IPS-NIHi11 (cell line): ENCODE results near the gene NUP35.
"Not testable (repeated sequence)": the region's sequence is repeated elsewhere in the genome, so short reads cannot be mapped to it uniquely, and the experiment has no call there.

Source experiments
- DNase-seq: peaks from one replicate; pipeline ENCODE4 v3.0.0; 2012; ENCODE audit warnings: mixed read lengths, low spot score

The NUP35 gene

DNA sequence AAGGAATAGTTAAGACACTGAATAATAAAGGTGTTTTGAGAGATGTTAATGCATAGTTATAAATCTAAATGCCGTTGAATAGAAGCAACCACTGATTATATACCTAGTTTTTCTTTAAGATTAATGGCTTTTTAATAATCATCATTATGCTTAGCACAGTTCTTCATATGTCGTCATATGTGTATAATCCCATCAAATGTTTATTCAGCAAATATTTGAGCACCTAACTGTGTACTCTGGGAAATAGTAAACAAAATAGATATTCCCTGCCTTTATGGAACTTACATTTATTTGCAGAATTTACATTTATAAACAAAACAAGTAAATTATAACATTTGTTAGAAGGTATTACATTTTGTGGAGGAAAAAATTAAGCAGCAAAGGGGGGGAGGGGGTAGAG, 9.8 kb downstream of the NUP35 start:
- no peak for DNase-seq

DNA sequence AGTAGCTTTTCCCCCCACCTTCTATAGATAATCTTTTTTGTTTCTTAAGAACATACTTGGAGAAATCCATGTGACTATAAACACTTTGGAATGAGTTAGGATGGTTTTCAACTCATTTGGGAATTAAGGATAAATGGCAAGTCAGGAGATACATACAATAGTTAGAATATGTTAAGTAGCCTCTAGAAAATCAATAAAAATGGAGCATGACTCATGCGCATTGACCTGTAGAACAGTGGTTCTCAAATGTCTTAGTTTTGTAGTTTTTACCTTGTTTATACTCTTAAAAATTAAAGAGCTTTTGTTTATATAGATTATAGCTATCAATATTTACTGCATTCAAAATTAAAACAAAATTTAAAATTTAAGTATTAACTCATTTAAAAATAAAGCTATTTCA, 24.7 kb downstream of the NUP35 start:
- DNase-seq = no peak

DNA sequence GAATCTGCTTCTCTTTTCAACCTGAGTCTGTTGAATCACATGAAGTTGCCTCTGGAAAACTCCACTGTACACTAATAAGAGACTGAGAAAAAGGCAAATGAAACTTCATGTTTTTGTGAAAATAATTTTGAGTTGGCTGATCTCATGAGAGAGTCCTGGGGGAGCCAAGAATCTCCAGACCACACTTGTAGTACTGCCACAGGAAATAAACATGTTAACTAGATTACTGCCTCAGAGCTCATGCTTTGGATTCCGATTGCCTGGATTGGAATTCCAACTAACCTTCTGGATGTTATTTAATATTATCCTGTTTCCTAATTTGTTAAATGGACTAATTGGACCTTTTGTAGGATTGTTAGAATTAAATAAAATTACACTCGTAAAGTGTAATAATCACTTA, 25.2 kb downstream of the NUP35 start:
- DNase-seq = no peak

DNA sequence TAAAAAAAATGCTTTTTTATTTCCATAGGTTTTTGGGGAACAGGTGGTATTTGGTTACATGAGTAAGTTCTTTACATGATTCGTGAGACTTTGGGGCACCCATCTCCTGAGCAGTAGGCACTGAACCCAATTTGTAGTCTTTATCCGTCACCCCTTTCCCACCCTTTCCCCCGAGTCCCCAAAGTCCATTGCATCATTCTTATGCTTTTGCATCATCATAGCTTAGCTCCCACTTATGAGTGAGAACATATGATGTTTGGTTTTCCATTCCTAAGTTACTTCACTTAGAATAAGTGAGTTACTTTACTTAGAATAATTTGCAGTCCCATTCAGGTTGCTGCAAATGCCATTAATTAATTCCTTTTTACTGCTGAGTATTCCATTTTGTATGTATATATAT, 28.0 kb downstream of the NUP35 start:
- DNase-seq = not testable (repeated sequence)

DNA sequence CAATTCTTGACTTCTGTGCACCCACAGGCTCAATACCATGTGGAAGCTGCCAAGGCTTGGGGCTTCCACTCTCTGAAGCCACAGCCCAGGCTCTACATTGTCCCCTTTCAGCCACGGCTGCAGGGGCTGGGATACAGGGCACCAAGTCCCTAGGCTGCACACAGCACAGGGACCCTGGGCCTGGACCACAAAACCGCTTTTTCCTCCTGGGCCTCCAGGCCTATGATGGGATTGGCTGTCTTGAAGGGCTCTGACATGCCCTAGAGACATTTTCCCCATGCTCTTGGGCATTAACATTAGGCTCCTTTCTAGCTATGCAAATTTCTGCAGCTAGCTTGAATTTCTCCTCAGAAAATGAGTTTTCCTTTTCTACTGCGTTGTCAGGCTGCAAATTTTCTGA, 29.7 kb downstream of the NUP35 start:
- no peak for DNase-seq

DNA sequence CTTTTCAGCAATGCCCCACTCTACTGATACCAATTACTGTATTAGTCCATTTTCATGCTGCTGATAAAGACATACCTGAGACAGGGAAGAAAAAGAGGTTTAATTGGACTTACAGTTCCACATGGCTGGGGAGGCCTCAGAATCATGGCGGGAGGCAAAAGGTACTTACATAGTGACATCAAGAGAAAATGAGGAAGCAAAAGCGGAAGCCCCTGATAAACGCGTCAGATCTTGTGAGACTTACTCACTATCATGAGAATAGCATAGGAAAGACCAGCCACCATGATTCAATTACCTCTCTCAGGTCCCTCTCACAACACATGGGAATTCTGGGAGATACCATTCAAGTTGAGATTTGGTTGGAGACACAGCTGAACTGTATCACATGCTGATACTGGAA, 30.5 kb downstream of the NUP35 start:
- not testable (repeated sequence) for DNase-seq

DNA sequence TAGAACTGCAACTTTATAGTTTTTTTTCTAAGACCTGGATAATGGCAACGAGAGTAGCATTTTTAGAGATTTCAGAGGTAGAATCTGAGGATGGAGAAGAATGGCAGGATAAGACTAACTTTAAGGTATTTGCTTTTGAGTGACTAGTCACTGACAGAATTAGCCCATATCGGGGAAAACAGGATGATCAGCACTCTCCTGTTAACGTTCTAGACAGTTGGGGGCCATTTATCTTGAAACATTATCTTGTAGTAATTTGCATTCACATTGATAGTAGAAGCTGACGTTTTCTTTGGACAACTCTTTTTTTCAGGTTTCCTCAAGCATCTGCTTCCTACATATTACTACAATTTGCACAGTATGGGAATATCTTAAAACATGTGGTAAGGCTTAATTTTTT, 32.9 kb downstream of the NUP35 start:
- no peak for DNase-seq

DNA sequence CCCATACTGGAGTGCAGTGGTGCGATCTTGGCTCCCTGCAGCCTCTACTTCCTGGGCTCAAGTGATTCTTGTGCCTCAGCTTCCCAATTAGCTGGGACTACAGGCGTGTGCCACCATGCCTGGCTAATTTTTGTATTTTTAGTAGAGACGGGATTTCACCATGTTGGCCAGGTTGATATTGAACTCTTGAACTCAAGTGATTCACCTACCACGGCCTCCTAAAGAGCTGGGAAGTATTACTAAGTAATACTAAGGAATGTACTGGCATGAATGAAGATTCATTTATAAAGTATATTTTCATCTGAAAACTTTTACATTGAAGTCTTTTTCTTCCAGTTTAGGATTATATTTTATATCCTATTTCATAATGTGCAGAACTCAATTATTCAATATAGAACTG, 38.1 kb downstream of the NUP35 start:
- no peak for DNase-seq

DNA sequence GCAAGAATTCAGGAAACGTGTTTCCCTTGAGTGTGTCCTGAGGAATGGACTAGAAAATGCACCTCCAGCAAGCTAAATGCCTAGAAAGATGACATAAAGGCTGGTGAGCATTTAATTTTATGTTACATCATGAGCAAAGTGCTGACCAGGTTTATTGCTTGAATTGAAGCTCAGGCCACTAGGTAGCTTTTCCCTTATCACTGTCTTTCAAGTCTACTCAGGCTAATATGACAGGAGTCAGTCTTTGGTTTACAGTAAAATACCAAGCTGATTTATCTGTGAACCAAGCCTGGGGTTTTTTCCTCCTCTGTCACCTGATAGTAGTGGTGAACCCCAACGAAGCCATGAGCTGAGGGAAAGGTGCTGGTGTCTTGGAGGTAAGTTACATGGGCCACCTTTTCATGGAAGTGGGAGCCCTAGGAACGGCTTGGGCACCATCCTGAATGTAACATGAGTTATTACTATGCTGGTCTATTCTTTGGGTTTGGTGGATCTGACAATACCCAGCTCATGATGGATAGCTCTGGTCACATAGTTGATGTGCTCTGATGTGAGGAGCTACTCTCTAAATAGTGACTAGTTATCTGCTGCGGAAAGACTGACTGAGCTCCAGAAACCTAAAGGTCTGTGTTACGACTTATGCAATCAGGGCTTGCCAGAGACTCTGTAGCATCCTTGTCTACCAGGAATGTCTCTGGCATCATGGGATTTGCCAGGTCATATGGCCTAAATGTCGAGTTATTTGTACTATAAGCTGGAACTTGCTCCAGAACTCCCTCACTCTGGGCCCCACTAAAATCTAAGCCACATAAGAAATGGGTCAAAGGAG, 39.8 kb downstream of the NUP35 start:
- DNase-seq = no peak

DNA sequence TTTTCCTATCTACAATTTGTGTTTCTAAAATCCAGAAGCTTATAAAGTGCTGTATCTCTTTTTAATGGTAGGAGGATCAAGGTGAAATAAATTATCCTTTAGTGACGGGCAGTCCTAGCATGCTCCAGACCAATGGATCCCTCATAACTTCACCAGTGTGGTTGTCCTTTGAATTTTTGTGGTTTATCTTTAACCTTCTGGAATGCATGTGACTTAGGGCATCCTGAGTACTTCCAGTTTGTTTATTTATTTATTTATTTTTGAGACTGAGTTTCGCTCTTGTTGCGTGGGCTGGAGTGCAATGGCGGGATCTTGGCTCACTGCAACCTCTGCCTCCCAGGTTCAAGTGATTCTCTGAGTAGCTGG, 40.4 kb downstream of the NUP35 start:
- no peak for DNase-seq

DNA sequence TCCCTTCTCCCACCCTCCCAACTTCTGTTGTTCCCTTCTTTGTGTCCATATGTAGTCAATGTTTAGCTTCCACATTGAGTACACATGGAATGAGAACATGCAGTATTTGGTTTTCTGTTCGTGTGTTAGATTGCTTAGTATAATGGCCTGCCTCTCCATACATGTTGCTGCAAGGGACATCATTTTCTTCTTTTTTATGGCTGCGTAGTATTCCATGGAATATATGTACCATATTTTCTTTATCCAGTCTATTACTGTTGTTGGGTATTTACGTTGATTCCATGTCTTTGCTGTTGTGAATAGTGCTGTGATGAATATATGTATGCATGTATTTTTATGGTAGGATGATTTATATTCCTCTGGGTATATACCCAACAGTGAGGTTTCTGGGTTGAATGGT, 42.0 kb downstream of the NUP35 start:
- no peak for DNase-seq

DNA sequence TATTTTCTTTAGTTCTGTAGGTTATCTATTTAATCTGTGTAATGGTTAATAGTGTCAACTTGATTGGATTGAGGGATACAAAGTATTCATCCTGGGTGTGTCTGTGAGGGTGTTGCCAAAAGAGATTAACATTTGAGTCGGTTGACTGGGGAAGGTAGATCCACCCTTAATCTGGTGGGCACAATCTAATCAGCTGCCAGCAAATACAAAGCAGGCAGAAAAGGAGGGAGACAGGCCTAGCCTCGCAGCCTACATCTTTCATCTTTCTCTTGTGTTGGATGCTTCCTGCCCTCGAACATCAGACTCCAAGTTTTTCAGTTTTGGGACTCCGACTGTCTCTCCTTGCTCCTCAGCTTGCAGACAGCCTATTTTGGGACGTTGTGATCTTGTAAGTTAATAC, 42.7 kb downstream of the NUP35 start:
- not testable (repeated sequence) for DNase-seq

DNA sequence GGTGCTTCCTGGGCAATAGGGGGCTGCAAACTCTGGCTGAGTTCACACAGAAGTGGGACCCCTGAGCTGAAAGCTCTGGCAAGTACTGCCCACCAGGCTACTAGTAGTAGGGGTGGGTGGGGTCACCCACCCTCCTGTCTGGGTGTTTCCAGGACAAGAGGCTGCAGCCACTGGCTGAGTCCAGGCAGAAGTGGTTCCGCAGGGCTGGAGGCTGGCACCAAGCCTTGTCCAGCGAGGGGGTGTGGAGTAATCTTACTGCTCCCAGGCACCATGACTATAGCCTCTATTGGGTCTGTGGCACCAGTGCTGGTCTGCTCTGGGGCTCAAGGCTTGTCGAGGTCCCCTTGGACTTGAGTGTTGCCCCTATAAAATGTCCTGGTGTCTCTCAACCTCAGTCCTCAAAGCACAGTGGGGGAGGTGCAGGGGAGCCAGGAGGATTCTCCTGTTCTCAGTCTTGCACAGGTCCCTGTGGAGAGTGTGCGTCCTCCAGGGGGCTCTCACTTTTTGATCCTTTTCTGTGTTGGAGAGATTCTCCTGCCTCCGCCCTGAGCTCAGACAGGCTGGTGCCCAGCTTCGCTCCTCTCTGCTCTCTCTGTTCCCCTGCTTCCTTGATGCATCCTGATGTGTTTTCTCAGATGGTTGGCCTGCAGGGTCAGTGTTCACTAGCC, 48.1 kb downstream of the NUP35 start:
- DNase-seq = peak; percentile 36

DNA sequence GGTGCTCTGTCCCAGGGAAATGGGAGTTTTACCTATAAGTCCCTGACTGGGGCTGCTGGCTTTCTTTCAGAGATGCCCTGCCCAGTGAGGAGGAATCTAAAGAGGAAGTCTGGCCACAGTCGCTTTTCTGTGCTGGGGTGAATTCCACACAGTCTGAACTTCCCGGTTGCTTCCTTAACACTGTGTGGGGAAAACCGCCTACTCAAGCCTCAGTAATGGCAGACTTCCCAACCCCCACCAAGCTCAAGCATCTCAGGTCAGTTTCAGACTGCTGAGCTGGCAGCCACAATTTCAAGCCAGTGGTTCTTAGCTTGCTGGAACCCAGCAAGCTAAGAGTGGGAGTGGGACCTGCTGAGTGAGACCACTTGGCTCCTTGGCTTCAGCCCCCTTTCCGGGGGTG, 54.9 kb downstream of the NUP35 start:
- DNase-seq = no peak

DNA sequence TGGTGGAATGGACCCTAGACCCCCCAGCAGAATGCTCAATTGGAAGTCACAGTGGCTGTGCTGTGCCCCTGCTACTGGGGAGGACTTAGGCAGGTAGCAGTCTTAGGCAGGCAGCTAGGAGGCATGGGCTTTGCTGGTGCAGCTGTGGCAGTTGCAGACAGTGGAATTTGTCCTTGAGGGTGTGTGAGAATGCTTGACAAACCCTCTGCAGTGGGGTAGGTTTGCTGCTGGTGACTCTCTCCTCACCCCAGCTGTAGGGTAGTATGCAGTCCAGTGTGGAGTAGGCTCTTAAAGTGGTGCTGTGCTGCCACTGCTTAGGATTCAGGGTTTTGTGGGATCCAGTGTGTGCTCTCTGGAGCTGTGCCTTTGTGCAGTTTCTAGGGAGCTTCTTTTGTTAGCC, 61.3 kb downstream of the NUP35 start:
- no peak for DNase-seq

DNA sequence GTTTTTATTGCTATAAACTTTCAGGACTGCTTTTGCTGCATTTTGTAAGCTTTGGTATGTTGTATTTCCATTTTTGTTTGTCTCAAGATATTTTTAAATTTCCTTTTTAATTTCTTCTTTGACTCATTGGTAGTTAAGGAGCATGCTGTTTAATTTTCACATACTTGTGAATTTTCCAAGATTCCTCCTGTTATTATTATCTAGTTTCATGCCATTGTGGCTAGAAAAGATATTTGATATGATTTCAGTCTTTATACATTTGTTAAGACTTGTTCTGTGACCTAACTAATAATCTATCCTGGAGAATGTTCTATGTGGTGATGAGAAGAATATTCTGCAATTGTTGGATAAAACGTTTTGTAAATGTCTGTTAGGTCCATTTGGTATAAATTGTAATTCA, 62.1 kb downstream of the NUP35 start:
- DNase-seq = no peak

DNA sequence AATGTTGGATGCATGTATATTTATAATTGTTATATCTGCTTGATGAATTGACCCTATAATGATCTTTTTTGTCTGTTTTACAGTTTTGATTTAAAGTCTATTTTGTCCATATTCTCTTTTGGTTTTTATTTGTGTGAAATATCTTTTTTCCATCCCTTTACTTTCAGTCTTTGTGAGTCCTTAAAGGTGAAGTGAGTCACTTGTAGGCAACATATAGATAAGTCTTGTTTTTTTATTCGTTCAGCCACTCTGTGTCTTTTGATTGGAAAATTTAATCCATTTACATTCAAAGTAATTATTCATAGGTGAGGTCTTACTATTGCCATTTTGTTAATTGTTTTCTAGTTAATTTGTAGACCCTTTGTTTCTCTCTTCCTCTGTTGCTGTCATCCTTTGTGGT, 62.5 kb downstream of the NUP35 start:
- no peak for DNase-seq

DNA sequence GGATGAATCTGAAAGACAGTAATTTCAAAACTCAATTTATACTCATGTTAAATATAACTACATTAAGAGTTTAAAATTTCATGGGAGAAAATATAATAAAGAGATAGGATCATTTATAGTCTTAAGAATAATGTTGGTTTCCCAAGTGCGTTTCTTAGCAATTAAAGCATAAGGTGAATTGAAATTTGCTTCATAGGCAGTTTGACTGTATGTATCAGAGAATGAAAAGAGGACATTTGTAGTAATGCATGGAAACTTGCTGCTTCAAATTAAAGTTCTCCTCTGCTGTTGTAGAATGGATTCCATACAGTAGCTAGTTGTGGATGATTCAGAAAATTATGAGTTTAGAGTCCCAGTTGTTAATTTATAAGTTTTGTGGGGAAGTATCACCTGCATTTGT, 68.1 kb downstream of the NUP35 start:
- no peak for DNase-seq

DNA sequence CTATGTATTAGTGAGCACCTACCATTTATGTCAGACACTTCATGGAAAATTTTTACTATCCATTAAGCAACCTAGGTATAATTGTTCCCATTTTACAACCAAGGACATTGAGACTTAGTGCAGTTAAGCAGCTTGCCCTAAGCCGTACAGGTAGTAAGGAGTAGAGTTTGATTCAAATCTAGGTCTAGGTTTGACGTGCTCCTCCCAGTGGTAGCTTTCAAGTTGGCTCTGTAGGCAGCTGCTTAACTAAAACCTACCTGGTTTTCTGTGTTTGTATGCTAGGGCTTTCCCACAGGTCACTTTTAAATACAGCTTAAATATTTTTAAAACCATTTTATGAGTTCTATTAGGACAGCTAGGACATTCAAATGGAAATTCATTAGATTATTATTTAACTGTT, 69.7 kb downstream of the NUP35 start:
- DNase-seq = no peak

DNA sequence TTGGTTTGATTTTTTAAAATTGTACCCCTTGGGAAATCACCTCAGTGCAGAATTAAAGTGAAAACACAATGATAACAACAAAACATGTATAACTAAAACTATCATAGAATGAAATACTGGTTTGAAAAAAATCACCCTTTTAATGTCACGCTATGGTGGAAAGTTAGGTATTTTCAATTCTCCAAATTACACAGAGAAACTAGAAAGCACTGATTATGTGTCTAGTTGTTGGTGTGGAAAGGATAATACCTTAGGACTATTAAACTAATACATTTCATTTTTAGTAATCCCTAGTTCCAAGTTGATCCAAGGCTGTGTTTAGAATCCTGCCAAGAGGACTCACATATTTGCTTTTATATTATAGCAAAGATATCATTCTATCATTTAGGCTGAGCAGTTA, 71.2 kb downstream of the NUP35 start:
- no peak for DNase-seq

DNA sequence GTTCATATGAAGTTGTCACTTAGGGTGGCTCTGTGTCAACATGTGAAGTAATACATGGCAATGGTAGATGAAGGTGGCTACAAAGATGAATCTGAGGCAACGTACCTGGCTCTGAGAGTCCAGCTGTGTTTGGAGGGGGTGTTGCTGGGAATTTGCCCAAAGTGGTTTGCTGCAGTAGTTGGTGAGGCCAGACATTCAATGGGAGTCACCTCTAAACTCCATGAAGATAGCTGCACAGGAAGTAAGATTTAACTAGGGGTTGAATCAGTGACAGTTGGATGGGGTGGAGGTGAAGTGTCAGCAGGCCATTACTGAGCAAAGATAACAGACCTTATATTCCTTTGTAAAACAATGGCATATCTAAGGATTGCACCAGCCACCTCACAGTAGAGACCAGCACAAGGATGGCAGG, 71.8 kb downstream of the NUP35 start:
- no peak for DNase-seq

DNA sequence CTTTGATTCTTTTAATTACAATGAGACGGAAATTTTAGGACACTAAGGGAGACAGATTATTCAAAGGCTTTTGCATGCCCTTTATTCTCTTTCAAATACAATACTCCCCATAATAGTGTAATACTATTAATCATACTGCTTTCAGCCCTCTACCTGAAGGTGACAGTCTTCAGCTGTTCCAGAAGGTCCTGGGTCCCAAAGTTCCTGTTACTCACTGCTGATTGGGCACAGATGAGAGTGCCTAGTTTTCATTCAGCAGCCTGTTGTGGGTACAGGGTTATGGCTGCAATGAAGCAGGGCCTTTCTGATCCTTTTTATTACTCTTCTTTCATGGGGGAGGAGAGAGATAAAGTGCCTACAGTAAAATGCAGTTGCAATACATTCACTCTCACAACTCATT, 80.2 kb downstream of the NUP35 start:
- no peak for DNase-seq

DNA sequence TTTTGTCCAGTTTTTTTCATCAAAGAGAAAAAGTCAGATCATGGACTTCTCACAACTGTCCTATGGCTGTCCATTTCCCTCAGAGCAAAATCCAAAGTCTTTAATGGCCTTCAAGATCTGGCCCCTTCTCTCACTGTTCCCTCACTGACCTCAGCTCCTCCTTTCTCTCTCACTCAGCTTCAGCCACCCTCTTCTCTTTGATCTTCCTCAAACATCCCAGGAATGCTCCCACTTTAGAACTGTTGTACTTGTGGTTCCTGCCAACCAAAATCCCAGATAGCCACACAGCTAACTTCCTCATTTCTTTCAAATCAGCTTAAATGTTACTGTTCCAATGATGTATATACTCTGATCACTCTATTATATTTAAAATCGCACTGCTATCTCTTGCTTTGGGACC, 82.9 kb downstream of the NUP35 start:
- DNase-seq = no peak
